K562 (cell line): Measurements from ENCODE around the gene LMX1B.

Experiments used
- BRF2 ChIP-seq: IDR thresholded peaks from 3 replicates; pipeline ENCODE4 v1.6.1; 2011; ENCODE audit warnings: borderline replicate concordance, mild to moderate bottlenecking; ENCODE audit not compliant: insufficient read length, insufficient read depth
- CBX3 ChIP-seq, 2 experiments: IDR thresholded peaks; 1 replicate in 1 of 2; 2 replicates in 1 of 2; pipeline ENCODE4 v1.6.1; 2012; ENCODE audit warnings: inconsistent platforms in 2 of 2, low read length in 2 of 2, borderline replicate concordance in 1 of 2, control low read depth in 1 of 2
- KAT7 ChIP-seq: sonication (generic); formaldehyde crosslinking; IDR thresholded peaks from 2 replicates; pipeline ENCODE4 v1.8.0; 2022; ENCODE audit warnings: missing genetic modification reagents, mild to moderate bottlenecking, borderline replicate concordance
- SLC30A9 ChIP-seq: fragments of 250-450 bp; sonication (Bioruptor Pico); IDR thresholded peaks from 2 replicates; pipeline ENCODE4 v1.8.0; 2022; ENCODE audit warnings: mild to moderate bottlenecking, moderate library complexity
- TCF7 ChIP-seq: sonication (generic); IDR thresholded peaks from 2 replicates; pipeline ENCODE4 v1.6.1; 2016; ENCODE audit warnings: antibody characterized with exemption, borderline replicate concordance
- XRCC5 ChIP-seq: fragments of 200-400 bp; formaldehyde crosslinking; IDR thresholded peaks from 2 replicates; pipeline ENCODE4 v1.6.1; 2017; ENCODE audit warnings: low read depth, mild to moderate bottlenecking, low read length
- ZKSCAN1 ChIP-seq: fragments of 150-350 bp; IDR thresholded peaks from 2 replicates; pipeline ENCODE4 v1.6.1; 2016; ENCODE audit warnings: low read depth, low read length
- TF ChIP-seq, protein P1 (sequence below), 3 experiments: IDR thresholded peaks in 2 of 3; conservative IDR thresholded peaks in 1 of 3; 2 replicates each; pipeline ENCODE4 v1.5.1; 2011 to 2012; ENCODE audit warnings: low read length in 3 of 3, mild to moderate bottlenecking in 3 of 3, control low read depth in 2 of 3, improper control_type of control experiment in 1 of 3, inconsistent platforms in 1 of 3, low read depth in 1 of 3, mixed read lengths in 1 of 3, moderate library complexity in 1 of 3; ENCODE audit not compliant: insufficient read depth in 2 of 3
- TF ChIP-seq, protein P2 (sequence below): fragments of 450-650 bp; formaldehyde crosslinking; IDR thresholded peaks from 2 replicates; pipeline ENCODE4 v1.4.0; 2020; ENCODE audit warnings: mild to moderate bottlenecking
- TF ChIP-seq, protein P3 (sequence below), 2 experiments: IDR thresholded peaks; 2 replicates each; pipeline ENCODE4 v1.6.1; 2012; ENCODE audit warnings: improper control_type of control experiment in 2 of 2, low read depth in 2 of 2, low read length in 2 of 2, borderline replicate concordance in 1 of 2

DNA sequence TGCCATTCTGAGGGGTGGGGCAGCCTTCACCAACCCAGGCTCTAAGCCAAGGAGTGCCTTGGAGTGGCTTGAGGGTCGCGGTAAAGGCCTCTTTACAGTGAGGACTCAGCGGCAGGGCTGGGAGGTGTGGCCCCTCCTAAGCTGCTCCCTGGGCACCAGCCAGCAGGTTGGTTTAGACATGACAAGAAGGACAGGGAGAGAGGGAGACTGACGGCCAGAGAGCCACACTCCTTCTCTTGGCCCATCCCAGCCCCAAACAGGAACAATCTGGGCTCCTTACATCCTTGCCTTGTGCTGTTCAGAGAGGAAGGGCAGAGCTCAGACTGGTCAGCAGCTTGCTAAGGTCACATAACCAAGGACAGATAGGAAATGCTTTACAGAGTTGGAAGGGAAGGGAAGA is 94.5 kb downstream of the LMX1B start:
- TF ChIP-seq SLC30A9 (CRISPR knock-in tag), result no peak
- TF ChIP-seq ZKSCAN1, result no peak
- TF ChIP-seq, protein P1, sequence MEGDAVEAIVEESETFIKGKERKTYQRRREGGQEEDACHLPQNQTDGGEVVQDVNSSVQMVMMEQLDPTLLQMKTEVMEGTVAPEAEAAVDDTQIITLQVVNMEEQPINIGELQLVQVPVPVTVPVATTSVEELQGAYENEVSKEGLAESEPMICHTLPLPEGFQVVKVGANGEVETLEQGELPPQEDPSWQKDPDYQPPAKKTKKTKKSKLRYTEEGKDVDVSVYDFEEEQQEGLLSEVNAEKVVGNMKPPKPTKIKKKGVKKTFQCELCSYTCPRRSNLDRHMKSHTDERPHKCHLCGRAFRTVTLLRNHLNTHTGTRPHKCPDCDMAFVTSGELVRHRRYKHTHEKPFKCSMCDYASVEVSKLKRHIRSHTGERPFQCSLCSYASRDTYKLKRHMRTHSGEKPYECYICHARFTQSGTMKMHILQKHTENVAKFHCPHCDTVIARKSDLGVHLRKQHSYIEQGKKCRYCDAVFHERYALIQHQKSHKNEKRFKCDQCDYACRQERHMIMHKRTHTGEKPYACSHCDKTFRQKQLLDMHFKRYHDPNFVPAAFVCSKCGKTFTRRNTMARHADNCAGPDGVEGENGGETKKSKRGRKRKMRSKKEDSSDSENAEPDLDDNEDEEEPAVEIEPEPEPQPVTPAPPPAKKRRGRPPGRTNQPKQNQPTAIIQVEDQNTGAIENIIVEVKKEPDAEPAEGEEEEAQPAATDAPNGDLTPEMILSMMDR (IDR thresholded peaks at IDR 0.05 in 2 of 3, conservative IDR thresholded peaks at IDR 0.05 in 1 of 3; ENCODE audit: insufficient read depth in 2 of 3, low read depth in 1 of 3, low read length in 3 of 3), result no peak
- no peak for TF ChIP-seq XRCC5
- TF ChIP-seq, protein P2, sequence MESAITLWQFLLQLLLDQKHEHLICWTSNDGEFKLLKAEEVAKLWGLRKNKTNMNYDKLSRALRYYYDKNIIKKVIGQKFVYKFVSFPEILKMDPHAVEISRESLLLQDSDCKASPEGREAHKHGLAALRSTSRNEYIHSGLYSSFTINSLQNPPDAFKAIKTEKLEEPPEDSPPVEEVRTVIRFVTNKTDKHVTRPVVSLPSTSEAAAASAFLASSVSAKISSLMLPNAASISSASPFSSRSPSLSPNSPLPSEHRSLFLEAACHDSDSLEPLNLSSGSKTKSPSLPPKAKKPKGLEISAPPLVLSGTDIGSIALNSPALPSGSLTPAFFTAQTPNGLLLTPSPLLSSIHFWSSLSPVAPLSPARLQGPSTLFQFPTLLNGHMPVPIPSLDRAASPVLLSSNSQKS, result no peak
- no peak for TF ChIP-seq CBX3 (IDR thresholded peaks at IDR 0.05; ENCODE audit: borderline replicate concordance in 1 of 2, low read length in 2 of 2)
- TF ChIP-seq BRF2, result no peak
- no peak for TF ChIP-seq TCF7
- TF ChIP-seq, protein P3, sequence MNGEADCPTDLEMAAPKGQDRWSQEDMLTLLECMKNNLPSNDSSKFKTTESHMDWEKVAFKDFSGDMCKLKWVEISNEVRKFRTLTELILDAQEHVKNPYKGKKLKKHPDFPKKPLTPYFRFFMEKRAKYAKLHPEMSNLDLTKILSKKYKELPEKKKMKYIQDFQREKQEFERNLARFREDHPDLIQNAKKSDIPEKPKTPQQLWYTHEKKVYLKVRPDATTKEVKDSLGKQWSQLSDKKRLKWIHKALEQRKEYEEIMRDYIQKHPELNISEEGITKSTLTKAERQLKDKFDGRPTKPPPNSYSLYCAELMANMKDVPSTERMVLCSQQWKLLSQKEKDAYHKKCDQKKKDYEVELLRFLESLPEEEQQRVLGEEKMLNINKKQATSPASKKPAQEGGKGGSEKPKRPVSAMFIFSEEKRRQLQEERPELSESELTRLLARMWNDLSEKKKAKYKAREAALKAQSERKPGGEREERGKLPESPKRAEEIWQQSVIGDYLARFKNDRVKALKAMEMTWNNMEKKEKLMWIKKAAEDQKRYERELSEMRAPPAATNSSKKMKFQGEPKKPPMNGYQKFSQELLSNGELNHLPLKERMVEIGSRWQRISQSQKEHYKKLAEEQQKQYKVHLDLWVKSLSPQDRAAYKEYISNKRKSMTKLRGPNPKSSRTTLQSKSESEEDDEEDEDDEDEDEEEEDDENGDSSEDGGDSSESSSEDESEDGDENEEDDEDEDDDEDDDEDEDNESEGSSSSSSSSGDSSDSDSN (IDR thresholded peaks at IDR 0.05; ENCODE audit: borderline replicate concordance in 1 of 2, low read depth in 2 of 2, low read length in 2 of 2), result no peak
- TF ChIP-seq KAT7 (CRISPR knock-in tag), result no peak
